OCI-LY3 (cell line): ENCODE results near the gene CFAP46.

Experiments
- H2AFZ ChIP-seq: fragments of 200-600, 300-600 bp; shearing (Covaris generic); 2 replicates; pipeline ENCODE4 v1.6.0; 2014; ENCODE audit warnings: antibody characterized with exemption, low read depth, low read length
- H3K27ac ChIP-seq: fragments of 200-600, 300-600 bp; sonication (generic); 2 replicates; pipeline ENCODE4 v1.5.1; 2014; ENCODE audit warnings: mild to moderate bottlenecking, low read length, moderate library complexity, mixed read lengths
- H3K27me3 ChIP-seq: fragments of 200-600, 300-600 bp; sonication (generic); 2 replicates; pipeline ENCODE4 v1.6.1; 2014; ENCODE audit warnings: low read depth, low read length, mixed read lengths
- H3K36me3 ChIP-seq: fragments of 200-600, 300-600 bp; sonication (generic); replicated peaks from 2 replicates; pipeline ENCODE3; 2014; ENCODE audit warnings: low read depth, low read length, mixed read lengths
- H3K4me1 ChIP-seq: fragments of 300-600, 200-600 bp; sonication (generic); 2 replicates; pipeline ENCODE4 v1.6.1; 2014; ENCODE audit warnings: low read length, mixed read lengths
- H3K4me2 ChIP-seq: fragments of 200-600, 300-600 bp; sonication (generic); 2 replicates; pipeline ENCODE4 v1.6.1; 2014; ENCODE audit warnings: low read length, mixed read lengths
- H3K4me3 ChIP-seq: fragments of 300-600, 200-600 bp; sonication (generic); 2 replicates; pipeline ENCODE4 v1.5.1; 2014; ENCODE audit warnings: antibody characterized with exemption, mild to moderate bottlenecking, low read length, moderate library complexity
- H3K79me2 ChIP-seq: fragments of 300-600, 200-600 bp; shearing (Covaris generic); 2 replicates; pipeline ENCODE4 v1.6.1; 2014; ENCODE audit warnings: mild to moderate bottlenecking, low read length, mixed read lengths
- H3K9ac ChIP-seq: fragments of 300-600, 200-600 bp; shearing (Covaris generic); 2 replicates; pipeline ENCODE4 v1.6.0; 2014; ENCODE audit warnings: mild to moderate bottlenecking, low read length, moderate library complexity
- H3K9me3 ChIP-seq: fragments of 200-600, 300-600 bp; shearing (Covaris generic); 2 replicates; pipeline ENCODE4 v1.6.1; 2014; ENCODE audit warnings: low read length, mixed read lengths; ENCODE audit not compliant: insufficient read depth
- H4K20me1 ChIP-seq: fragments of 200-600, 300-600 bp; sonication (generic); 2 replicates; pipeline ENCODE4 v1.6.1; 2016; ENCODE audit warnings: low read length, mixed read lengths; ENCODE audit not compliant: insufficient read depth
- EZH2phosphoT487 ChIP-seq: fragments of 200-600 bp; shearing (Covaris generic); IDR thresholded peaks from 2 replicates; pipeline ENCODE4 v1.6.1; 2018; ENCODE audit warnings: antibody characterized with exemption, mixed run types, low read depth
- TF ChIP-seq, protein P1 (sequence below): fragments of 200-600, 300-600 bp; sonication (generic); IDR thresholded peaks from 2 replicates; pipeline ENCODE4 v1.5.1; 2014; ENCODE audit warnings: antibody characterized with exemption, low read length, low read depth

The CFAP46 gene

DNA sequence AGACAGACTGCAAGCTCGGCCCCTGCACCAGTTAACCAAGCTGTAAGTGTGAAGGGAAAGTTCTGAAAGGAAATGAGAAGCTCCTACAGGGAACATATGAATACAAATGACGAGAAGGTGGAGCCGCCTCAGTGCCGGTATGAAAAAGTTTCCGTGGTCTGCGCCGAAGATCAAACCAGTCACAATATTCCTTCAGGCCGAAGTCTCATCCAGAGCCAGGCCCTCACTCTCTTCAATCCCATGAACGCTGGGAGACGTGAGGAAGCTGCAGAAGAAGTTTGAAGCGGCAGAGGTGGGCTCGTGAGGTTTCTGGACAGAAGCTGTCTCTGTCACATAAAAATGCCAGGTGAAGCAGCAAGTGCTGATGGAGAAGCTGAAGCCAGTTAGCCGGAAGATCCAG, 71.9 kb downstream of the CFAP46 start:
- Histone ChIP-seq H3K4me1 (no peaks in the 10 kb centered on the region), H3K79me2 (no peaks in the 10 kb centered on the region), H3K4me3 (no peak overlapping the region), H3K36me3 (no peaks in the 10 kb centered on the region), H3K27me3 (no peaks in the 10 kb centered on the region), H3K9me3 (no peaks in the 10 kb centered on the region), H4K20me1 (no peaks in the 10 kb centered on the region), H3K4me2 (no peak overlapping the region), H3K27ac (no peak overlapping the region), H3K9ac (no peak overlapping the region), H2AFZ (no peak overlapping the region)
- TF ChIP-seq, protein P1, sequence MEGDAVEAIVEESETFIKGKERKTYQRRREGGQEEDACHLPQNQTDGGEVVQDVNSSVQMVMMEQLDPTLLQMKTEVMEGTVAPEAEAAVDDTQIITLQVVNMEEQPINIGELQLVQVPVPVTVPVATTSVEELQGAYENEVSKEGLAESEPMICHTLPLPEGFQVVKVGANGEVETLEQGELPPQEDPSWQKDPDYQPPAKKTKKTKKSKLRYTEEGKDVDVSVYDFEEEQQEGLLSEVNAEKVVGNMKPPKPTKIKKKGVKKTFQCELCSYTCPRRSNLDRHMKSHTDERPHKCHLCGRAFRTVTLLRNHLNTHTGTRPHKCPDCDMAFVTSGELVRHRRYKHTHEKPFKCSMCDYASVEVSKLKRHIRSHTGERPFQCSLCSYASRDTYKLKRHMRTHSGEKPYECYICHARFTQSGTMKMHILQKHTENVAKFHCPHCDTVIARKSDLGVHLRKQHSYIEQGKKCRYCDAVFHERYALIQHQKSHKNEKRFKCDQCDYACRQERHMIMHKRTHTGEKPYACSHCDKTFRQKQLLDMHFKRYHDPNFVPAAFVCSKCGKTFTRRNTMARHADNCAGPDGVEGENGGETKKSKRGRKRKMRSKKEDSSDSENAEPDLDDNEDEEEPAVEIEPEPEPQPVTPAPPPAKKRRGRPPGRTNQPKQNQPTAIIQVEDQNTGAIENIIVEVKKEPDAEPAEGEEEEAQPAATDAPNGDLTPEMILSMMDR, result no peak
- TF ChIP-seq EZH2phosphoT487, result no peak

DNA sequence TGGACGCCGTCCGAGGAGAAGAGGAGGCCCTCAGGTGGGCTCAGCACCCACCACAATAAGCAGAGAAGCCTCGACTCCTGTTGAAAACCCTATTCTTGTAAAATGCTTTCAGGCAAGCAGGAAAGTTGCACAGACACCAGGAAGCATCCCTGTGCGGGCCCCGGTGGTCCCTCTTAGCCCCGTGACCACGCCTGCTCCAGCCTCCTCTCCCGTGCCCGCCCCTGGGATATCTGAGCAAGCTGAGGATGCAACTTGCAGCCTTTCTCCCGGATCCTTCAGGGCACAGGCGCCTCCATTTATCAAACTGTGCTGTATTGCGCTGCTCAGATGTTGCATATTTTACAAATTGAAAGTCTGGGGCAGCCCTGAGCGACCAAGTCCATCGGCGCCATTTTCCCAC, 72.7 kb downstream of the CFAP46 start:
- no peak overlapping the region for H3K4me3 ChIP-seq
- no peaks in the 10 kb centered on the region for H3K36me3 ChIP-seq
- no peak for TF ChIP-seq EZH2phosphoT487
- TF ChIP-seq, protein P1, result no peak
- no peaks in the 10 kb centered on the region for H4K20me1 ChIP-seq
- H3K27ac ChIP-seq, result no peak overlapping the region
- H3K9ac ChIP-seq, result no peak overlapping the region
- no peaks in the 10 kb centered on the region for H3K27me3 ChIP-seq
- no peaks in the 10 kb centered on the region for H3K79me2 ChIP-seq
- no peaks in the 10 kb centered on the region for H3K9me3 ChIP-seq
- H3K4me1 ChIP-seq, result no peaks in the 10 kb centered on the region
- no peak overlapping the region for H3K4me2 ChIP-seq
- no peak overlapping the region for H2AFZ ChIP-seq

DNA sequence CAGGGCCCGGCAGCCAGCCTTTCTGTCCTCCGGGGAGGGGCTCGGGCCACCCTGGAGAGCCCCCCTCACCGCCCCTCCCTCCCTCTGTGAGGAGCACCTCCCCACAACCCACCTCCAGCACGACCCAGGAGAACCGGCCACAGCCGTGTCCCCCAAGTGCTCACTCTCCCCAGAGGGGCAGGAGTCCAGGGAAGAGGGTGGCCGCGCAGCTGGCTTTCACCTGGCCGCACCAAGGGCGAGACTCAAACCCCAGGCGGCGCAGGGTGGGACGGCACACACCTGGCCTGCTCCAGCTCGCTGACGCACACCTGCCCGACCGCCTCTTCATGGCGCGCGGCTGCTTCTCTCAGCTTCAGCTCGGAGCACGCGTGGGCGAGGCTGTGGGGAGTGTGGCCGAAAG, 73.4 kb downstream of the CFAP46 start:
- no peak overlapping the region for H3K27ac ChIP-seq
- H2AFZ ChIP-seq, result no peak overlapping the region
- no peaks in the 10 kb centered on the region for H4K20me1 ChIP-seq
- H3K9me3 ChIP-seq, result no peaks in the 10 kb centered on the region
- no peaks in the 10 kb centered on the region for H3K36me3 ChIP-seq
- TF ChIP-seq, protein P1, result no peak
- TF ChIP-seq EZH2phosphoT487, result no peak
- no peaks in the 10 kb centered on the region for H3K79me2 ChIP-seq
- no peaks in the 10 kb centered on the region for H3K4me1 ChIP-seq
- no peak overlapping the region for H3K4me2 ChIP-seq
- no peak overlapping the region for H3K4me3 ChIP-seq
- no peaks in the 10 kb centered on the region for H3K27me3 ChIP-seq
- H3K9ac ChIP-seq, result no peak overlapping the region

DNA sequence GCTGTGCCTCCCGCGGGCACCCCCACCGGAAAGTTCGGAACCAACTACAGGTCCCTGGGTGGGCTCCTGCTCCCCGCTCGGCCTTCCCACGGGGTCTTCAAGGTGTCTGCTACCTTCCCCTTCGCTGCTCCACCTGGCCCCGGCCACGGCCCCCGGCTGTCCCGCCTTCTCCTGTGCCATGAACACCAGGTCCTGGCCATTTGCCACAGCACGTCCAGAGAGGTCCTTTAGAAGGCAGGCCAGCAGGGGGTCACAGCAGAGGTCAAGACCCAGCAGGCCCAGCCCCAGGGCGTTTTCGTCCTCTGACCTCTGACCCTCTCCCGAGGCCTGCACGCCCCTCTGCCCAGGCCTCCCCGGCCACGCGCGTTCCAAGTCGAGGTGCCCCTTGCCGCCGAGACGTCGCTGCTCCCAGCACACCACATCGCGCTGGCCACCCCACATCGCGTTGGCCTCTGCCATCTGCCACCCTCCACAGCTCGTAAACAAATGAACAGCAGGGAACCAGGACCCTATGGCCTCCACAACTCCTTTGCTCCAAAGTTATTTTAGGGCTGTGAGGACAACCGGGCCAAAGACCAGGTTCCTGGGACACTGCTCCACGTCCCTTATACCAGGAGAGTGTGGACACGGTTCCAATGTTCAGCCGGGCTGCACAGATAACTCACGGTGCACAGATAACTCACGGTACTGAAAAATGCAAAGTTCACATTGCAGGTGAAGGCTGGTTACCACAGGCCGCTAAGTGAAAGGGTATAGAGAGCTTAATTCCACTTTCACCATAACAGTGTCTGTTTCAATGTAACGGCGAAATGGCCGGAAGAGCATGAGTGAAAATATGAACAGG, 74.3 kb downstream of the CFAP46 start:
- no peaks in the 10 kb centered on the region for H3K4me1 ChIP-seq
- H3K9ac ChIP-seq, result no peak overlapping the region
- no peaks in the 10 kb centered on the region for H4K20me1 ChIP-seq
- H3K9me3 ChIP-seq, result no peaks in the 10 kb centered on the region
- no peak overlapping the region for H3K27ac ChIP-seq
- H2AFZ ChIP-seq, result no peak overlapping the region
- no peaks in the 10 kb centered on the region for H3K79me2 ChIP-seq
- H3K4me3 ChIP-seq, result no peak overlapping the region
- no peaks in the 10 kb centered on the region for H3K36me3 ChIP-seq
- no peak overlapping the region for H3K4me2 ChIP-seq
- no peaks in the 10 kb centered on the region for H3K27me3 ChIP-seq
- TF ChIP-seq, protein P1, result no peak
- TF ChIP-seq EZH2phosphoT487, result no peak
